HuH-7.5 (cell line): ENCODE data around the gene MAU2.

Source experiments
- DNase-seq: peaks from one replicate; pipeline ENCODE4 v3.0.0; 2011; ENCODE audit warnings: low spot score

Gene MAU2

GRCh38 chr19:19305696-19306095, 14.9 kb upstream of the MAU2 start:
- DNase-seq: no peak

- DNase-seq: no peak
Observed at GRCh38 chr19:19306191-19306590, 14.4 kb upstream of the MAU2 start.

DNA sequence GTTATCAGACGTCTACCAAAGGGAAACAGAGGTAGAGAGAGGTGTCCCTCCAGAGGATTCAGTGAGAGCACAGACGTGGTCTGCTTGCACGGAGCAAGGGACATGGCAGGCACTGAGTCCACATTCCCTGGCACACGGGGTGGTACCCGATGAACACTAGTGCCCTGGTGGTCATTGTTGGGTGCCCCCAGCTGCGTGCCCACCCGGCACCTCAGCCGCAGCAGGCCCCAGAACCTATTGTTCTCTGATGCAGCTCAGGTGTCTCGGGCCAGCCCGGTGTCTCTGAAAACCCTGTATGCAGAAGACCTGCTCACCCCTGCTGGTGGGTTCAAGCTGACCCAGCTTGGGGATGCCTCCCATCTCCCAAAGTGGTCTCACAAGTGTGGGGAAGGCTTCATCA, 12.3 kb upstream of the MAU2 start:
- DNase-seq: no peak

DNA sequence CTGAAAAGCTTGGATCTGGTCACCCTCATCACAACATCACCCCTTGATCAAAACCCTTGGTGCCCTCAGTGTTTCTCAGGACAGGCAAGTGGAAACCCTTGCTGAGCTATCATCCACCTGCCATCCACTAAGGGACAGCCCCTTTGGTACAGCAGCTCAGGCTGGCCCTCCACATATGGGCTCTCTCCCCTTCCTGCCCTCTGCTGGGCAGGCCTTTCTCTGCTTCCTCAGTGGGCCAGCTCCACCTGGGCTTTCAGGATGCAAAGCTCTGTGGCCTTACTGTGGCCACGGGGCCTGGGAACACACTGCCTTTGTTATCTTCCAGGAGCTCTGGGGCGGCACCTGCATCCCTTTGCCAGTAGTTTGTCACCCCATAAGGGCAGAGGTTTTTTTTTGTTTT, 5.2 kb upstream of the MAU2 start:
- no peak for DNase-seq

DNA sequence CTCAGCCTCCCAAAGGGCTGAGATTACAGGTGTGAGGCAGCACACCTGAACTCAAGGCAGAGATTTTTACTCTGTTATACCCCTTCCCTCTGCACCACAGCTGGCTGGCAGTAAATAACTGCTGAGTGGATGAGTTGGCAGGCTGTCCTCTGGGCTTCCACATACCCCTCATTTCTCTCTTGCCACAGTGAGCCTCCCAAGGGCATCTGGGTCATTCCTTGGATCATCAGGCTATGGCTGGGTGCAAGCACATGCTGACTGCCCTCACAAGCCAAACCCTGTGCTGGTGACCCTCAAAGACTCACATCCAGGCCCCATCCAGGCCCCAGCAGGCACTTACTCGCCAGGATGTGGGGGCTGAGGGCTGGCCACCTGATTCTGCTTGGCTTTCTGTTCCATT, 4.5 kb upstream of the MAU2 start:
- DNase-seq: no peak

DNA sequence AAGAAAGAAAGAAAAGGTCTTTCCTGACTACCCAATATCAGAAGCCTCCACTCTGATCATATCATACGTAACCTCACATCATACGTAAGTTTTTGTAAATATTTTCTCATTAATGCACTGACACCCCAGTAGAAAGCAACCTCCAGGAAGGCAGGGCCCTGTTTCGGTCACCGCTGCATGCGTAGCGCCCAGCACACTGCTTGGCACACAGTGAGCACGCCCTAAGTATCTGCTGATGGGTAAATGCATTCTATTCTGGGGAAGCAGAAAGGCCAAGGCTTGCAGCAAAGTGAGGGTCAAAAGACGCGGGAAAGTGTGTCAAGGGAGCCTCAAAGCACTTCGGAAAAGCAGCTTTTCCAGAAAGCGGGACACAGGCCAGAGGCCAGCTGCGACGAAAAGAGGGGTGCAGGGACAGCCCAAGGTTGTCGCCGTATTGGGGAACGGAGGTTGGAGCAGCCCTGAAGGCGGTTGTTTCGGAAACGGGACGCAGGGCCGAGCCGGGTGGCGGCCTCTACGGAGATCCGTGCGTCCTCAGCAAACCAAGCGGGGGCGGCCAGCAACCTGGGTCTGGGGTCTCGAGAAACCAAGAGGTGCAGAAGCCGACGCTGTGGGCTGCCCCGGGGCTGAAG, 783 bp upstream of the MAU2 start:
- DNase-seq: no peak

DNA sequence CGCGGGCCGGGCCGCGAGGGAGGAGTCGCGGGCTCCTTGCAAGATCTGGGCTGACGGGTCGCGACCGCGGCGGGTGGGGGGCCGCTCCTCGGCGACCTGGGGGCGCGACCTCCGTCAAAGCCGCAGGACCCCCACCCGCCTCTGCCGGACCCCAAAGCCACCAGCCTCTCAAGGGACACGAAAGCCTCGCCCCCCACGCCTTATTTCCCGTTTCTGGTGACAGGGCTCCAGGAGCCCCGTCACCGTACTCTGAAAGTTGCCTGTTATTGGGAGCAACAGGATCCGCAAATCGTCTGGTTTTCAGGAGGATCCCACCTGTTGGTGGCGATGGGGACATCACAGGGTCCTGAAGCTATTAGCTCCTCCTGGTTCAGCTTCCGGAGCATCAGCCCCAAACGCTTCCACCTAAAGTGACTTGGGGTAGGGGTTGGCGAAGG, 530 bp downstream of the MAU2 start:
- DNase-seq: peak; percentile 83

GRCh38 chr19:19324059-19324770, 3.6 kb downstream of the MAU2 start:
- DNase-seq: no peak

GRCh38 chr19:19327672-19328071, 7.0 kb downstream of the MAU2 start:
- no peak for DNase-seq

DNA sequence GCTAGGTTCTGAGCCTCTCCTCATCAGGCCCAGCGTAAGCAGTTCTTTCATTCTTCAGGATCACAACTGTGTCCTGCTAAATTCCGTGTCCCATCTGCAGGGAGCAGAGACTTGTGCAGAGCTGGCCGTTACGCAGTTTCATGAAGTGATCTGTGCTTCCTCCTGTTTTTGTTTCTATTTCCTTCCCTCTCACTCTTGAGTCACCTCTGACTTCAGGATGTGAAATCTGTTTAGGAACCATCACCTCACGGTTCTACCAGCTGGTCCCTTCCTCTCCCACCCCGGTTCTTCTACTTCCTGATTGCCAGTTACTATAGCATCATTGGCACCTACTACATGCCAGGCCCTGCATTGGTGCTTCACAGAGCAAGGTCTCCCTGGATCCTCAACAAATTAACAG, 8.5 kb downstream of the MAU2 start:
- DNase-seq: no peak

DNA sequence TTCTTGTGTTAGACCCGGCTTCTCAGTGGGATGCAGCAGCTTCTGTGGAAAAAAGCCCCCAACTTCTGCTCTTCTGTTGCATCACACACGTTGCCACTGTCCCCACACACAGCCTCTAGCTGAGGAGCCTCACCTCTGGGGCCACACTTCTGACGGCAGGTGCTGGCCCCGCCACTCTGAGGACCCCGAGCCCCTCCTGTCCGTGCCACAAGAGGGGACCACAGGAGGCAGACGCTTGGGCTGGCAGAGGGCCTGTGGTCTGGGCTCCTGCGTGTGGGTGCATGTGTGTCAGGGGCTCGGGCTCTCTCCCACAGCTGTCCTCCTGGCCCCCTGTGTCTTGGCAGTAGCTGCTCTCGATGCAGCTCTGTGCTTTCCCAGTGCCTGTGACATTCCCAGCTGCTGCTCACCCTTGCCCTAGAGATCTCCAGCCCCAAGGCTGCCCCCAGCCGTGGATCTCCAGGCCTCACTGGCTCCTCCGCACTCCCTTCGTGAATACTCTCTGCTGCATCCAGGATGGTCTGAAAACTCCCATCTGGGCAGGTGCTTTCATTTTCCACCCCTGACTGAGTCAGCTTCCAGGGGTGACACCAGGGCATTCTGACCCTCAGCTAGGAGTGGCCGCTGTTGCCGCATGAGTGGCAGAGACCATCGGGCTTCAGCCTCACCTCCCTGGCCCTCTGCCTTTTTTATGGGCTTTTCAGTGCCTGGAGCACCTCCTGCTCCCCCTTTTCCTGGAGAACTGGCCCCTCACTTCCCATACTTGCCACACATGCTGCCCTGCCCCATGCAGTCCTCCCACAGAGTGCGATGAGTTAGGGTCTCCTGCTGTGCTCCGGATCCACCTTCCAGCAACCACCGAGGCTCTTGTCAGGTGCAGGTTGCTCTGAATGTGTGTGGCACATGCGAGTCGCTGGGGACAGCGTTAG, 13.7 kb downstream of the MAU2 start:
- no peak for DNase-seq

DNA sequence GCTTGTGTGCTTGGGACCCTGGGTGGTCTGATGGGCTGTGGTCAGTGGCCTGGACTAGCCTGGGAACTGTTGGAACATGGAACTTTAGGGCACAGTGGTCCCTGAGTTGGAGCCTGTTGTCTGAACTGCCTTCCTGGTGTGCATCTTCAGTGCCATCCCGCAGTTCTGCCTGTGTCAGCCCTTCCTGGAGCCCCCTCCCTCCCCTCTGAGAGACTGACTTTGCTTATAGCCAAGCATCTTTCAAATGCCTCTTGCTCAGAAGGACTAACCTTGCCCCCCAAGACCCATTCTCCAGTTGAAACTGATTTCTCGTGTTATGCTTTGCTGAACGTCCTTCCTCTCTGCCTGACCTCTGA, 14.3 kb downstream of the MAU2 start:
- DNase-seq: no peak

DNA sequence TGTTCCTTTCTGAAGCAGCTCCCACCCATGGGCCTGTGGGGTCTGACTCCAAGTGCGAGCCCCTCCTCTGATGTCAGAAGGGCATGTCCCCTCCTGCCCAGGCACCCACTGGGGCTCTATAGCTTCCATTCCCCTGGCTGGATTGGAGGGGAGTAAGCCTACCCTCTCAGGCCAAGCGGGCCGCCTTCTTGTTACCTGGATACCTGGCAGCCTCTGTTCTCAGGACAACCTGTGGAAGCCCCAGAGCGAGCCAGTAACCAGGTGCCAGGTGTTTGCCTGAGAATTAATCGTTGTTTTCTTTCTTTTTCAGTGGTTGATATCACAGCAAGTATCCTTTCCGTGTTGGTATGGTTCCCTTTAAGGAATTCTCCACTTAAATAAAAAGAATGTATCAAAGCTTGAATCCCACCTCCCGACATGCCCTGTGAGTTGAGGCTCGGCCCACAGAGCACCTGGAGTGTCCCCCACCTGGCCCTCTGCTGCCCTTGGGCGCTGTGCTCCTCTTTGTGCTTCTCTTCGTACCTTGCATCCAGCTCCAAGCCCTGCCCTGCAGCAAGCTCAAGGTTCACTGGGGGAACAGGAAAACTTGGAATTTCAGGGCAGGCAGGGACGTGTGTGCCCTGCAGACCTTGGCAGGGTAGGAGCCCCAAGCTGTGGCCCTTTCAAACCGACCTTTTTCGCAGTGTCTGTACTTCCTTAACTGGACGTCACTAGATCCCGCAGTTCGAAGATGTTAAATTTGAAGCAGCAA, 15.0 kb downstream of the MAU2 start:
- no peak for DNase-seq

DNA sequence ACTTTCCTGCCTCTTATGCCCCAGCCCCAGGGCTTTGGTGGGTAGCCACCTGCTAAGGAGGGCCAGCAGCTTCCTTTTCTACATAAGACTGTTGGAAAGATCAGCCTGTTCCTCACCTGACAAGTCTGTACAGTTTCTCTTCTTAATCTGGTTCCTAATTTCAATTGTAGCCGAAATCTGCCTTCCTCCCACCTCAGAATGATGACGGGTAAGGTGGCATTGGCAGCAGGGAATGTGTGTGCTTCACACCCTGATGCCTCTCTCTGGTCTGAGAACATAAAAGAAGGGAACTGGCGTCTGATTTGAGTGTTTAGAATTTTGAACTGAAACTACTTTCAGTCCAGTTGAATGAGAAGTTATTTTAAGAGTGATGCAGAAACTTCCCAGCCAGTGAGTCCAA, 16.0 kb downstream of the MAU2 start:
- no peak for DNase-seq

GRCh38 chr19:19337120-19337519, 16.5 kb downstream of the MAU2 start:
- DNase-seq: no peak

DNA sequence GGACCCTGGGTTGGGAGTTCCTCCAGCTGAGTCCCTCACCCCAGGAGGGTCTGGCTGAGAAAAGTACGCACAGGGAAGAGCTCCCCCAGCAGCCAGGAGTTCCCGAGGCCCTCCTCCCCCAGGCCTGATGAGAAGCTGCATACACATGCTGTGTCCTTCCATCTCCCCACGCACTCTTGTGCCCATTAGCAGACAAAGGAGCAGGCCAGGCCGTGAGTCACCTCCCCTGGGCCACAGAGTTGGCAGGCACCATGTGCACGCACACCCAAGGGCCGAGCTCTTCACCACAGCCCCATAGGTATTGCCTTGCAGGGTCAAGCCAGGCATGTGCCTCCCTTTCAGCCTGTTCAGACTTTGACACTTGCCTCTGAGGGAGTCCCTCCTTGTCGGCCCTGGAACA, 17.5 kb downstream of the MAU2 start:
- no peak for DNase-seq

GRCh38 chr19:19341026-19341425, 20.4 kb downstream of the MAU2 start:
- DNase-seq: no peak

DNA sequence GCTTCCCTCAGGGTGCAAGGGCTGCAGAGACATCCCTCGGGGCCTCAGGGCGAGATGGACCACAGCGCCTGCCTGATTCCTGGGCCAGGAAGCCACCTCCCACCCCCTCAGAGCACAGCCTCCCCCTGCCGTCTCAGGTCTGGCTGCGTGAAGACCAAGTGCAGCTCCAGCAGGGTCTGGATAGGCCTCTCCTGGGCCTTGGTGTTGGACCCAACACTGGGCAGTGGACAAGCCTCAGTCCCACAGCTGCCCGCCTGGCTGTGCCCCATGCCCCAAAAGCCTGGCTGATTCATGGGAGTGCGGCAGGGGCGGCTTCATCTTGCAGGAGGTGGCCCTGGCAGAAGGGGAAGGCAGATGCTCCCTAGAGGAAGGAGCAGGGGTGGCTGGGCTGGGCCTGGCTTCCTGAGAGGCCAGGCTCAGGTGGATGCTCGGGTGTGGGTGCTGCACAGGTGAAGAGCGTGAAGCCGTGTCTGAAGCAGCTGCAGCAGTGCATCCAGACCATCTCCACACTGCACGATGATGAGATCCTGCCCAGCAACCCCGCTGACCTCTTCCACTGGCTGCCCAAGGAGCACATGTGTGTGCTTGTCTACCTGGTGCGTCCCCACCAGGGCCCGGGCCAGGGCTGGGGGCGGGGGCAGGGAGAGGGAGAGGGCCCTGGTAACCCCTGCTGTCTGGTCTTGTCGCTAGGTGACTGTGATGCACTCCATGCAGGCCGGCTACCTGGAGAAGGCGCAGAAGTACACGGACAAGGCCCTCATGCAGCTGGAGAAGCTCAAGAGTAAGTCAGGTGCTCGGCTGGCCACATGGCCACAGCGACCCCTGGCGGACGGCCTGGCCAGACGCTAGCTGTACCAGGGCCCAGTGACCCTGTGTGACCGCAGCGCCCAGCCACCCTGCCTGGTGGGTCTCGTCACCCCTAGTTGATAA, 21.7 kb downstream of the MAU2 start:
- DNase-seq: peak; percentile 94

DNA sequence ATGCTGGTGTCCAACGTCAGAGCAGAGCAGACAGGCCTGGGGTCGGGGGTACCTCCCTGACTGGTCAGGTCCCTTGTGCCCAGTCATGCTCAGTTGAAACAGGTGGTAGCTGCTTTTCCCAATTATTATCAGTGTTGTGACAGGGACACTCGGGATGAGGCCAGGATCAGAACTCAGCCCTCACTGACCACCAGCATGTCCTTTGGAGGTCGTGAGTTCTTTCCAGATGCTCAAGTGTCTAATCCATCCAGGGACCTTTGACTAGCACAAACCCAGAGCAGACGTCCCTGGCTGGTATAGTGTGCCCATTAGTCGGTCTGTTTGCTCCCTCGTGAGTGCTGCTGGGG, 22.4 kb downstream of the MAU2 start:
- DNase-seq: no peak

DNA sequence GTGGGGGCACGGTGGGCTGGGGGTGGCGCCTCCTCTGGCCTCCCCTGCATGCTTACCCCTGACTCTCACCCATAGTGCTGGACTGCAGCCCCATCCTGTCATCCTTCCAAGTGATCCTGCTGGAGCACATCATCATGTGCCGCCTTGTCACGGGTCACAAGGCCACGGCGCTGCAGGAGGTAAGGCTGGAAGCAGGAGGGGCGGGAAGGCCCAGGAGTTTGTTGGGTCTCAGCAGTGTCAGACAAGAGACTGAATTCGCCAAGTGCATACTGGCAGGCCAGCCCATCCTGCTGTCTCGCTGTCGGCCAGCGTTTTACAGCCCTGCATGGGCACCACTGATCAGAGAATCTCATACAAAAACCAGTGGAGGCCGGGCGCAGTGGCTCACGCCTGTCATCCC, 23.1 kb downstream of the MAU2 start:
- DNase-seq: no peak

DNA sequence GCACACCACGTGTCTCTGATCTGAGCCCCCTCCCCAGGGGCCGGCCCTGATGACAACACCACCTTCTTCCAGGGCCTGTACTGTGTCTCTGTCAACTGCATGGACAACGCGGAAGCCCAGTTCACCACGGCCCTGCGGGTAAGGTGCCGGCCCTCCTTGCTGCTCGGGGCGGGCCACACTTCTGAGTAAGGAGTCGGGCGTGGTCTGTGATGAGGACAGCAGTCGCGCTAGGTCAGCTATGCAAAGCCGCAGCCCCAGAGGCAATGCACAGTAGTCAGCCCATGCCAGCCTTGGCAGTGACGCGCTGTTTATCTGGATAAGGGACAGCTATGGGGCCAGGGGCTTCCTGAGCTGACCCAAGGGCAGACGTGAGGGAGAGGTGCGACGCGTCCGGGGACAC, 24.6 kb downstream of the MAU2 start:
- DNase-seq: no peak
